IPS-15b (cell line): Measurements from ENCODE around the gene ZDHHC11B.
"Not testable (repeated sequence)": the region's sequence is repeated elsewhere in the genome, so short reads cannot be mapped to it uniquely, and the experiment has no call there.

Experiments
- H3K27me3 ChIP-seq: one replicate; pipeline ENCODE4 v1.6.1; 2013; ENCODE audit warnings: low read length; ENCODE audit not compliant: control insufficient read depth, insufficient read depth
- H3K36me3 ChIP-seq: one replicate; pipeline ENCODE4 v1.6.1; 2013; ENCODE audit warnings: low read length; ENCODE audit not compliant: control insufficient read depth, insufficient read depth
- H3K4me1 ChIP-seq: one replicate; pipeline ENCODE4 v1.6.1; 2013; ENCODE audit warnings: mild to moderate bottlenecking, low read length; ENCODE audit not compliant: control insufficient read depth, insufficient read depth
- H3K4me3 ChIP-seq: one replicate; pipeline ENCODE4 v1.5.1; 2013; ENCODE audit warnings: low read depth, low read length
- H3K9ac ChIP-seq: one replicate; pipeline ENCODE4 v1.6.1; 2013; ENCODE audit warnings: low read depth, mild to moderate bottlenecking, low read length
- H3K9me3 ChIP-seq: one replicate; pipeline ENCODE4 v1.6.1; 2013; ENCODE audit warnings: mild to moderate bottlenecking, low read length; ENCODE audit not compliant: control insufficient read depth, insufficient read depth

ZDHHC11B gene, protein sequence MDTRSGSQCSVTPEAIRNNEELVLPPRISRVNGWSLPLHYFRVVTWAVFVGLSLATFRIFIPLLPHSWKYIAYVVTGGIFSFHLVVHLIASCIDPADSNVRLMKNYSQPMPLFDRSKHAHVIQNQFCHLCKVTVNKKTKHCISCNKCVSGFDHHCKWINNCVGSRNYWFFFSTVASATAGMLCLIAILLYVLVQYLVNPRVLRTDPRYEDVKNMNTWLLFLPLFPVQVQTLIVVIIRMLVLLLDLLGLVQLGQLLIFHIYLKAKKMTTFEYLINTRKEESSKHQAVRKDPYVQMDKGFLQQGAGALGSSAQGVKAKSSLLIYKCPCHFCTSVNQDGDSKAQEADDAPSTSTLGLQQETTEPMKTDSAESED

DNA sequence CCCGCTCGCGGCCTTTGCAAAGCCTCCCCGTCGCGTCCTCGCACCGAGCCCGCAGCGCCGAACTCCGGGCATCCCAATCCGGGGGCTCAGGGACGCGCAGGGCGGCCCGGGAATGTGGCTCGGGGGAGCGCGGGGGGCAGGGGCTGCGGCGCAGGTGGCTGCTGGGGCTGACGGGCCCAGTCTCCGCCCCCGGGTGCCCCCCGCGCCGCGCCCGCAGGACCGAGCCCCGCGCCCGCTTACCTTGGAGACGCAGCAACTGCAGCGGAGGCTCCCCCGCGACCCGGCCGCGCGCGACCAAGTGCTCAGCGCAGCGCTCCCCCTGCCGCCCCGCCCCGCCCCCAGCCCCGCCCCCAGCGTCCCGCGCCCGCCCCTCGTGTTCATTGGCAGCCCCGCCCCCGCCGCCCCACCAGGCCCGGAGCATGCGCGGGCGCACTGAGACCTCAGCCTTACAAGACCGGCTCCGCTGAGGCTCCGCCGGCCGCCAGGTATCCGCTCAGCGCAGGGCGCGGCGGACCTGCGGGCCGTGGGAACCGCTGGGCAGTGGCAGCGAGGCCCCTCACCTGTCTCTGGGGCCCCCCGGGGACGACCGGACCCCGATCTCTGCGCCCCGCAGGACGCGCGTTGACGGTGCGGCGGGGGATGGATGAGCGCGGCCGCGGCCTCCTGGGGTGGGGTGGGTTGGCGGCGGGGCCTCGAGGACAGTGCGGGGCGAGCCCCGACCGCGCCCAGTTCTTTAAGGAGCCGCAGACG, at the start of gene ZDHHC11B:
TSS of gene ZDHHC11B (minus strand) at position 302 of the 750 bp plus-strand sequence. CDS start 17,810 bp downstream, outside the sequence.
- H3K27me3 ChIP-seq, H3K9me3 ChIP-seq, H3K36me3 ChIP-seq, H3K4me1 ChIP-seq, H3K9ac ChIP-seq: not testable (repeated sequence)
- peak within 1 kb of the TSS; percentile 43 for H3K4me3 ChIP-seq

DNA sequence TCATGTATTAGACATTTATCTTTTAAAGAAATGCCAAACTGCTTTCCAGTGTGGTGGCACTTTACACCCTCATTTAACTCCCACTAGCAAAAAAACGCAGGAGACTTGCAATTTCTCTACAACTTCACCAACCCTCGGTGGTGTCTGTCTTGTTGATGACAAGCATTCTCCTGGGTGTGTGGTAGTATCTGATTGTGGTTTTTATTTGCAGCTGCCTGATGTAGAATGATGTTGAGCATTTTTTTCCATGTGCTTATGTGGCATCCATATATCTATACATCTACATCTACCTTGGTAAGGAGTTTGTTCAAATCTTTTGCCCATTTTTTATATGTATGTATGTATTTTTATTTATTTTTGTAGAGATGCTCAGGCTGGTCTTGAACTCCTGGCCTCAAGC, 49.5 kb upstream of the ZDHHC11B start:
- H3K27me3 ChIP-seq, H3K4me3 ChIP-seq, H3K9ac ChIP-seq, H3K4me1 ChIP-seq, H3K9me3 ChIP-seq, H3K36me3 ChIP-seq: not testable (repeated sequence)

DNA sequence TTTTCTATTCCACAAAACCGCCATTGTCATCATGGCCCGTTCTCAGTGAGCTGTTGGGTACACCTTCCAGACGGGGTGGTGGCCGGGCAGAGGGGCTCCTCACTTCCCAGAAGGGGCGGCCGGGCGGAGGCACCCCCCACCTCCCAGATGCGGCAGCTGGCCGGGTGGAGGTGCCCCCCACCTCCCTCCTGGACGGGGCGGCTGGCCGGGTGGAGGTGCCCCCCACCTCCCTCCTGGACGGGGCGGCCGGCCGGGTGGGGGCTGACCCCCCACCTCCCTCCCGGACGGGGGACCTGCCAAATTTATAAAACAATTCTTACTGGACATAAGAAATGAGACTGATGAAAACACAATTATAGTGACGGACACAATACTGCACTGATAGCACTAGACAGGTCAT, 43.7 kb upstream of the ZDHHC11B start:
- H3K36me3 ChIP-seq, H3K9ac ChIP-seq, H3K9me3 ChIP-seq, H3K4me3 ChIP-seq, H3K27me3 ChIP-seq, H3K4me1 ChIP-seq: not testable (repeated sequence)

DNA sequence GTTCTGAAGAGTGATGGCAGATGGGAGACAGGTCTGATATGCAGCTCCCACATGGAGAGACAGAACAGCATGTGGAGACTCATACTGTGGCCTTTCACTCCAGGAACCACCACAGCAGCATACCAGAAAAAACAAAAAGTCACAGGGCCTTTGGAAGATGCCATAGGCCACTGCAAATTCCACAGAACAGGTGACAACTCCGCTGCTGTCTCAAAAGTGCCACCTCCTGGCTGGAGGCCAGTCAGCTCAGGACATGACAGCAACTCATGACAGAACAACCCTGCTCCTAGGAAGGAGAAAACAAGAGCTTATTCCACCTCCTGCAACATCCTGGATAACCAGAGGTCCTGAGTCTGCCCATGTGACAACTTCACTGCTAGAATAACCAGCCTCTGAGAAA, 41.0 kb upstream of the ZDHHC11B start:
- not testable (repeated sequence) for H3K9ac ChIP-seq, H3K4me3 ChIP-seq, H3K9me3 ChIP-seq, H3K36me3 ChIP-seq, H3K27me3 ChIP-seq, H3K4me1 ChIP-seq

DNA sequence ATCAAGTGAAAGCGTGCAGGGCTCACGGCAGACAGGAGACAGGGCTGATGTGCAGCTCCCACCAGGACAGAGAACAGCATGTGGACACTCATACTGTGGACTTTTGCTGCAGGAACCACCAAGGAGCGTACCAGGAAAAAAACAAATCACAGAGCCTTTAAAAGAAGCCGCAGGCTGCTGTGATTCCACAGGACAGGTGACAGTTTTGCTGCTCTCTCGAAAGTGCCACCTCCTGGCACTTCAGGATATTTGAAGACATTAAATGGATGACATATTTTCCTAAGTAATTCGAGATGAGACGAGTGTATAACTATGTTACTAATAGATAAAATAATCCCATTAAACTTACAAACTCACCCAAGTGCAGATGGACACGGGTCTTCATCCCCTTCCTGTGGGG, 37.0 kb upstream of the ZDHHC11B start:
- H3K4me1 ChIP-seq = no peaks in the 10 kb centered on the region
- no peaks in the 10 kb centered on the region for H3K9me3 ChIP-seq
- H3K36me3 ChIP-seq = peaks cover 6% of the 10 kb centered on the region
- H3K4me3 ChIP-seq = no peak overlapping the region
- no peak overlapping the region for H3K9ac ChIP-seq
- H3K27me3 ChIP-seq = no peaks in the 10 kb centered on the region

DNA sequence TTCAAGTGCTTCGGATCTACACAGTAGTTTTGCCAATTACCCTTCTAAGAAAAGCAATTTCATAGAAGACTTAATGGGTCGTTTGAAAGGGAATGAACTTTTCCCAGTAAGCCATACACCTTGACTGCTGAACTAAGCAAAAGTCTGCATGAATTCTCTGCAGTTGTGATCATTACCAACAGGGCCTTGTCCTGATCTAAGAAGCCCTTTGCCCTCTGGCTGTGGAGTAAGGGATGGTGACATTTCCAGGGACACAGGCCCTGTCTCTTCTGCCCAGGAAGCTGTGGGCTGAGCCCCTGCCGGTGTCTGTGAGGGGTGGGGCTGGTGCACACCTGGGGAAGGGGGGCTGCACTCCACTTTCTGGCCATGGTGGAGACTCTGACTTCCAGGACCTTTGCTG, 35.7 kb upstream of the ZDHHC11B start:
- H3K4me3 ChIP-seq = no peak overlapping the region
- no peaks in the 10 kb centered on the region for H3K4me1 ChIP-seq
- no peak overlapping the region for H3K9ac ChIP-seq
- peaks cover 6% of the 10 kb centered on the region for H3K36me3 ChIP-seq
- H3K9me3 ChIP-seq = no peaks in the 10 kb centered on the region
- H3K27me3 ChIP-seq = no peaks in the 10 kb centered on the region

DNA sequence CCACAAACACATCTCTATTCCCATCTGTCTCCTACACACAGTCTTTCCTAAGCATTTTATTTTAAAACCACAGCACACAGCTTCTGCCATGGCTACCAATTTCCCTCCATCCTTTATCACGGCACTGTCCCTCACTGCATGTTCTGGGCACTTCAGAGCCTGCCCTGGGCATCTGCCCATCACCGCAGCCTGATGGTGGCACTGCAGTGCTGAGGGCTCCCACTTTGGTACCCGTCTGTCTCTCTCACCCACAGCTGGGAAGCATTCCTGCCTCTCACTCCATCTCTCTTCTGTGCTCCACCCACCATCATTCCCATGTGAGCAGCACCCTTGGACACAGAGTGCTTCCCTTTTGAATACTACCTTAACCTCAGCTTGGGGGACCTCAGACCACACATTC, 34.5 kb upstream of the ZDHHC11B start:
- Histone ChIP-seq H3K4me3 (no peak overlapping the region), H3K4me1 (no peaks in the 10 kb centered on the region), H3K9me3 (no peaks in the 10 kb centered on the region), H3K9ac (no peak overlapping the region), H3K27me3 (no peaks in the 10 kb centered on the region), H3K36me3 (peaks cover 6% of the 10 kb centered on the region)

DNA sequence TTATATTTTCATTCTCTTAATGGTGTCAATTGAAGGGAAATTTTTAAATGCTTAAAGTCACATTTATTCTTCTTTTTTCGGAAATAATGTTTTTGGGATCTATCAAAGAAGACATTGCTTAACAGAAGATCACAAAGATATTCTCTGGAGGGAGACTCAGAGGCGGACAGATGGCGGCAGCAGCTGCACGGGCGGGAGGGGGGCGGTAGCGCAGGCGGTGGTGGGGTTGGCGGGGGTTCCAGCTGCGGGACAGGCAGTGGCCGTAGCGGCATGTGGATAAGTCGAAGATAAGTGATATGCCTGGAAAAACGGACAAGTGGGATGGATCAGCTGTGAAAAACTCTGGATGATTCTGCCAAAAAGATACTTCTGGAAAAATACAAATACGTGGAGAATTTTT, 31.6 kb upstream of the ZDHHC11B start:
- Histone ChIP-seq H3K9ac (no peak overlapping the region), H3K4me3 (no peak overlapping the region), H3K36me3 (no peaks in the 10 kb centered on the region), H3K27me3 (no peaks in the 10 kb centered on the region), H3K9me3 (no peaks in the 10 kb centered on the region), H3K4me1 (peaks cover 3% of the 10 kb centered on the region)

DNA sequence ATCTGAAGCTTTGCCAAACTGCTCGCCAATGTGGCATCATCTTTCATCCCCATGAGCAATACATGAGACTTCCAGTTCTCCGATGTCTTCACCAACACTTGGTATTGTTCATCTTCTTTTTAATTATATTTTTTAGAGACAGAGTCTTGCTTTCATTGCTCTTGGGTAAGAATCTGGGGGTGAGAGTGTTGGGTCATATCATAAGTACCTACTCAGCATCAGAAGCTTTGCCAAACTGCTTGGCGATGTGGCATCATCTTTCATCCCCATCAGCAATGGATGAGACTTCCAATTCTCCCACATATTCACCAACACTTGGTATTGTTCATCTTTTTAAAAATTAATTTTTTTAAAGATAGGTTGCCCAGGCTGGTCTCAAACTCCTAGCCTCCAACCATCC, 30.9 kb upstream of the ZDHHC11B start:
- Histone ChIP-seq H3K9ac (no peak overlapping the region), H3K27me3 (no peaks in the 10 kb centered on the region), H3K9me3 (no peaks in the 10 kb centered on the region), H3K36me3 (no peaks in the 10 kb centered on the region), H3K4me1 (peaks cover 3% of the 10 kb centered on the region), H3K4me3 (no peak overlapping the region)

DNA sequence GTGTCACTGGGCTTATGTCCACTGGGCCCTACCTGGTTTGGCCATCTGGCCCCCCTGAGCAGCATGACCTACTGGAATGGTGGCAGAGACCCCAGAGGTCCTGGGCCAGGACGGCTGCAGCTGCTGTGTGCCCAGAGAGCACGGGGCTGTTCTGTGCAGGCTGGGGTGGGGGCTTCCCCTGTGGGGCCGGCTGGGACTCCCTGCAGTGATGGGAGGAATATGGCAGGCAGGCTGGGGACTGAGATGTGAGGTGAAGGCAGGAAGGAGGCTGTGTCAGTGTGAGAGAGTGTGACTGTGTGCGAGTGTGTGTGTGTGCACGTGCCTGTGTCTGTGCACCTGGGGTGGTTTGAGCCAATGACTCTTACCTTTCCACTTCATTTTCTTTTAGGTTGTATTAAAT, 29.0 kb upstream of the ZDHHC11B start:
- H3K9me3 ChIP-seq, H3K27me3 ChIP-seq, H3K4me3 ChIP-seq, H3K4me1 ChIP-seq, H3K36me3 ChIP-seq, H3K9ac ChIP-seq: not testable (repeated sequence)

DNA sequence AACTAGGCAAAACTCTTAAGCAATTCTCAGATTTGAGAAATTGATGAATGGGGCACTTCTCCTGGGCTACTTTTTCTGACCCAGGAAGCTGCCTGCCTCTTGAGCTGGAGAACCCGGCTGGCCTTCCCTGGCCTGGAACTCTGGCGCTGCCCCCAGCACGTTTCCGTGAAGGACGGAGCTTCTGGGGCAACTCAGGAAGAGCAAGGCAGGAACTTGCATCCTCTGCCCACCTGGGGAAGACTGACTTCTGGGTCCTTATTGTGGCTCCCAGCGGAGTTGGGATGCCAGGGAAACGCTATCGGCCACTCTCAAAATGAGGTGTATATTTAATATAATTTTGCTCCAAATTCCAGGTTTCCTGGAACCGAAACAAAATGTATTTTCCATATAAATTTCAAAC, 26.9 kb upstream of the ZDHHC11B start:
- H3K4me3 ChIP-seq, H3K27me3 ChIP-seq, H3K36me3 ChIP-seq, H3K9me3 ChIP-seq, H3K4me1 ChIP-seq, H3K9ac ChIP-seq: not testable (repeated sequence)

DNA sequence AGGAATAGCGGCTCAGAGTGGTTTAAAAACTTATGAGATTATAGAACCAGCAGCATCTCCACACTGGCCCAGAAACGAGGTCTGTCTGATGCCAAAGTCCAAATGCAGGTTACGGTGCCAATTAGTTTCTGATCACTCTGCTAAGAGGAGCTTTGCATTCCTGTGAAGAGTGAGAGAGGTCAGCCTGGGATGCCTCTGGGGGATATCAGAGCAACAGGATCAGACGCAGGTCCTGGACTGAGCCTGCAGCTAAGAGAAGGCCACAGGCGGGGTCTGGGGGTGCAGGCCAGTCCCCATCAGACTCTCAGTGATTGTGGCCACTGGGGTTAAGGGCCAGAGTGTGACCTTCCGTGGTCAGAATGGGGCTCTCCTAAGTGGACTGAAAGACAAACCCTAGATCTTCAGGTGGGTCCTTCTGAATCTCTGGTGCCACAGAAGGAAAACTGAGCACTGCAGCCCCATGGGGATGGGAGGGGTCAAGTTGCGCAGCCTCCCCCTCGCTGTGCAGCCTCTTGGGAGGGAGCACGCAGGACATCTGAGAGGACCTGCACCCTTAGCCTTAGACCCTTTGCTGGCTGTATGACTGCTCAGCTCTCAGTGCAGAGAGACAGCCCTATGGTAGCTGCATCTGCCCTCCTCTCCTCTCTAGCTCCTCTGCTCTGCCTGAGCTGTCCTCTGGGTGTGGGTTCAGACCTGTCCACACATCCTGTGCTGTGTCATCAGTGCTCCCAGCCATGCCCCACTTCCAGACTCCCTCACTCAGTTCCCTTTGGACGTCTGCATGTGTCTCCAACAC, 23.4 kb upstream of the ZDHHC11B start:
- H3K36me3 ChIP-seq, H3K4me1 ChIP-seq, H3K27me3 ChIP-seq, H3K9me3 ChIP-seq, H3K9ac ChIP-seq, H3K4me3 ChIP-seq: not testable (repeated sequence)
